Right ventricle myocardium inferior (tissue), 1 donor: Measurements from ENCODE around the gene OPN1MW. TPM values are rescaled to one million over a fixed set of nuclear protein-coding genes. Genes with fewer than 3 reads are reported as not detected.
A peak's percentile ranks its signal among the peaks of the same experiment; 100 is the strongest.
"Not testable (repeated sequence)": the region's sequence is repeated elsewhere in the genome, so short reads cannot be mapped to it uniquely, and the experiment has no call there.

ENCODE experiments used
- ATAC-seq: fragments of 200-7000 bp; cut with Tn5 transposase; one replicate; pipeline ENCODE4 v1.9.1; 2020; ENCODE audit warnings: mild to moderate bottlenecking, moderate library complexity
- DNase-seq: peaks from one replicate; pipeline ENCODE4 v3.0.0; 2021; ENCODE audit errors: missing footprints
- intact Hi-C: fragments of 100-400 bp; cut with DNase I; formaldehyde crosslinking; loops from one replicate; pipeline ENCODE4 v1.11.0; 2022
- long read RNA-seq: library from polyadenylated mRNA; unstranded; transcript quantifications from one replicate; pipeline ENCODE4 v2.0.0, GENCODE V29; 2021
- total RNA-seq: library from RNA; stranded (reverse); fragmentation: NEBNext Ultra II Directional; extraction: Animal tissue kit (Norgen Biotek cat#: 25700); gene quantifications from one replicate; pipeline ENCODE4 v1.2.1, GENCODE V29; 2021
- donor health status: DM: no; HTN: yes; CAD: no; lungs with severe emphysema.

OPN1MW gene
- not detected for total RNA-seq
- long read RNA-seq, result 0 reads

DNA sequence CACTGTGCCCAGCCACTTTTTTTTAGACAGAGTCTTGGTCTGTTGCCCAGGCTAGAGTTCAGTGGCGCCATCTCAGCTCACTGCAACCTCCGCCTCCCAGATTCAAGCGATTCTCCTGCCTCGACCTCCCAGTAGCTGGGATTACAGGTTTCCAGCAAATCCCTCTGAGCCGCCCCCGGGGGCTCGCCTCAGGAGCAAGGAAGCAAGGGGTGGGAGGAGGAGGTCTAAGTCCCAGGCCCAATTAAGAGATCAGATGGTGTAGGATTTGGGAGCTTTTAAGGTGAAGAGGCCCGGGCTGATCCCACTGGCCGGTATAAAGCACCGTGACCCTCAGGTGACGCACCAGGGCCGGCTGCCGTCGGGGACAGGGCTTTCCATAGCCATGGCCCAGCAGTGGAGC, at the start of gene OPN1MW:
OPN1MW (plus strand) TSS at position 301 of the 400 bp plus-strand sequence; CDS start at position 383, 82 bp downstream.
- DNase-seq, intact Hi-C loops, ATAC-seq: not testable (repeated sequence)

DNA sequence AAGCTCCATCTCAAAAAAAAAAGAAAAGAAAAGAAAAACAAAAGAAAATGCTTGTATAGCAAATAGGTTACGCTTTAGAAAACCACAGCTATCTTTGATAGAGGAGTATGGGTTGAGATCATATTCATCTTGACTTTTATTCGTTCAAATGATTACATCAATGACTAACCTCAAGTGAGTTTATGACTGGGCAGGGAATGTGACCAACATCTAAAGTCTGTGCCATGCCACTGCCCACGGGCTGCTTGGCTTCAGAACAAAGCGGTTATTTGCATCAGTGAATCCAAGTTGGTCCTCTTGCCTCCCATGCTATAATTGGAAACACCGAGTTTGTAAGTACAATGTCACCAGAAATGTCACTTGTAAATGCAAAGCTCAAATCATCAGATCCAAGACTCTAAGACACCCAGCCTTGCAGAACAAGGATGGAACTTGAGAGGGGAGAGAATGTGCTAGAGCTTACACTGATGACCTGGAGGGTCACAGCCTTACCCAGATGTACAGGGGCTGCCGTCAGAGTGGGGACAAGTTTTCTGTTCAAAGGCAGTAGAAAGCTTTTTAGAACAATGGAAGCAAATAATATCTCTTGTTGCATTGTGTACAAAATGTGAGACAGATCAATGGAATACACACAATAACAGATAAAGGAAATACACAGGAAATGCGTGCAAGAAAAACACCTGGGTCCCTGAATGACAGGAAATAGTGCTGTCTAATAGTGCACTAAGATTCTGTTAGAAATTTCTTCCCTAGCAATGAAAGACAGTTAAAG, 46.8 kb upstream of the OPN1MW start:
- intact Hi-C loops, result no loop called here
- ATAC-seq (no peak), DNase-seq (no peak)

DNA sequence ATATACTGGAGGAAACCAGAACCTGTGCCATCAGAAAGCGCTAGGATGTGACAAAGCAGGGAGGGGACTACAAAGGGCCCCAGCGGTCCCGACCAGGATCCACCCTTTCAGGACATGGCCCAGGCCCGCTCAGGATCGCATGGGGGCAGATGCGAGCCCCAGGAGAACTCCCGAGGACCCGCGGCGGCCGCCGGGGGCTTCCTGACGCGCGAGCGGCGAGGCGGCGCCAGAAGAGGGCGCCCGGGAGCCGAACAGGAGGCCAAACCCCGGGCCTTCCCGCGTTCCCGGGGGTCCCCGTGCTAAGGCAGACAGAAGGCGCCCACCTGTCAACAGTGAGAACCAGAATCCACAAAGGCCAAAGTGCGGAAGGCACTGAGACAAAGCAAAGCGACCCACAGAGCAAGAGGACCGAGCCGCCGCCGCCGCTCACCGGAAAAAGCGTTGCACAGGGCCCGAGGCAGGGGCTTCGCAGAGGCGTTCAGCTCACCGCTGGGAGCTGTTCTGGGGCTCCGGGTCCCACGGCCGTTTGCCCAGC, 45.7 kb upstream of the OPN1MW start:
- ATAC-seq (peak; percentile 81), DNase-seq (peak; percentile 81)
- intact Hi-C loops, result no loop called here

DNA sequence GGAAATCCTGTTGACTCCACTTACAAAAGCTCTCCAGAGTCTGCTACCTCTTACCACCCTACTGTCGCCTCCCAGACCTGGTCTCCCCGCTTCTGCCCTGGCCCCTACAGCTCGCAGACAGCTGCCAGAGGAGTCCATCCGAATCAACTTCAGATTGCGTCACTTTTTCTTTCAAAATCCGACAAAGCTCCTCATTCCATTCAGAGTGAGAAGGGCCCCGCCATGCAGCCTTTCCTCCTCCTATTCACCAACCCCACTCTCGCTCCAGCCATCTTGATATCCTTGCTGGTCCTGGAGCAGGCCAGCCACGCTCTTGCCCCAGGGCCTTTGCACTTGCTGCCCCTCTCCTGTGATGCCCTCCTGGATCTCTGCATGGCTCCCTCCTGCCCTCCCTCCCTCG, 43.5 kb upstream of the OPN1MW start:
- intact Hi-C loops, result no loop called here

DNA sequence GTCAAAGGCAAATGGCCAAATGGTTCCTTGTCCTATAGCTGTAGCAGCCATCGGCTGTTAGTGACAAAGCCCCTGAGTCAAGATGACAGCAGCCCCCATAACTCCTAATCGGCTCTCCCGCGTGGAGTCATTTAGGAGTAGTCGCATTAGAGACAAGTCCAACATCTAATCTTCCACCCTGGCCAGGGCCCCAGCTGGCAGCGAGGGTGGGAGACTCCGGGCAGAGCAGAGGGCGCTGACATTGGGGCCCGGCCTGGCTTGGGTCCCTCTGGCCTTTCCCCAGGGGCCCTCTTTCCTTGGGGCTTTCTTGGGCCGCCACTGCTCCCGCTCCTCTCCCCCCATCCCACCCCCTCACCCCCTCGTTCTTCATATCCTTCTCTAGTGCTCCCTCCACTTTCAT, 42.2 kb upstream of the OPN1MW start:
- DNase-seq, result no peak
- no peak for ATAC-seq

More for the DNA sequence above, 43.5 kb upstream of the OPN1MW start:
- no peak for DNase-seq
- ATAC-seq, result no peak

GRCh38 chrX:154140742-154141141, 41.7 kb upstream of the OPN1MW start:
- intact Hi-C loops, result no loop called here
- ATAC-seq (no peak), DNase-seq (no peak)

More for the DNA sequence above, 42.2 kb upstream of the OPN1MW start:
- intact Hi-C loops, result no loop called here

DNA sequence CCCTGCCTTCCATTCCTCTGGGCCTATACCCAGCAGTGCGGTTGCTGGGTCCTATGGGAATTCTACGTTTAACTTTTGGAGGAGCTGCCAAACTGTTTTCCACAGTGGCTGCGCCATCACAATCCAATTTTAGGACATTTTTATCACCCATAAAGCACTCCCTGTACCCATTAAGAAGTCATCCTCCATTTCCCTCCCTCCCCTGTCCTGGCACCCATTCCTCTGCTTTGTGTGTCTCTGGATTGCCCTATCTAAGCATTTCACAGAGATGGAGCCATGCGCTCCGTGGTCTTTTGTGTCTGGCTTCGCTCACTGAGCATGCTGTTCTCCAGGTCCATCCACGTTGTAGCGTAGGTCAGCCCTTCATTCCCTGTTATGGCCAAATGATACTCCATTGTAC, 40.0 kb upstream of the OPN1MW start:
- ATAC-seq, result no peak
- intact Hi-C loops, result no loop called here

DNA sequence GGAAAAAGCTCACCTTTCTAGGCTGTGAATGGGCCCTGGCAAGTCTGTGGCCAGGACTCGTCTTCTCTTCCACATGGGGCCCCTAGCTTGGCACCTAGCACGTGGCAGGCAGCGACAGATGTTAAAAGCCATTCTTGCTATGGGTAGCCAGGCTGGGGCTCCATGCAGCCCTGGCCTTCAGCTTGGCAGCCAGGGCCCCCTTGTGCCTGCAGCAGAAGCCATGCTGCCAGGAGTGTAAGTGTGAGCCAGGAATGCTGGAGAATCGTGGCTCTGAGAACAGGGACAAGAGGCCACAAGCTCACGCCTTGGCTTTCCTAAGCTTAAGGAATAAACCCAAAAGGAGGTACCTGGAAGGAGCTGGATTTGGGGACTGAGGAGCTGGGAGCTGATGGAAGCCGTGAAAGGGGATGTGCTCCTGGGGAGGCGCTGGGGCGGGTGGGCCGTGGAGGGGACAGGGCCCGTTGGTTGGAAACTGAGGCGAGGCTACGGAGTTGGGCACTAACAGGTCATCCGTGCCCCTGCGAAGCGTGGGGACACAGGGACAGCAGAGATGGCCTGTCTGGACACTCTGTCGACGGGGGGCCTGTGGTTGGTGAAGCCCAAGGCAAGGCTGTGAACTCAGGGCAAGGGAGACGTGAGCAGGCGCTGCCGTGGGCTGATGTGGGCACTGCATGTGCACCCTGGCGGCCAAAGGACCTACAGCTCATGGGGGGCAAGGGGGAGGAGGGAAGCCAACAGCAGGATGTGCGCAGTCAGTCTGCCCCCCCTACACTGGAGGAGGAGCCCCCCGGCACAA, 39.2 kb upstream of the OPN1MW start:
- intact Hi-C loops, result no loop called here
- no peak for DNase-seq
- no peak for ATAC-seq

More for the DNA sequence above, 40.0 kb upstream of the OPN1MW start:
- no peak for DNase-seq

DNA sequence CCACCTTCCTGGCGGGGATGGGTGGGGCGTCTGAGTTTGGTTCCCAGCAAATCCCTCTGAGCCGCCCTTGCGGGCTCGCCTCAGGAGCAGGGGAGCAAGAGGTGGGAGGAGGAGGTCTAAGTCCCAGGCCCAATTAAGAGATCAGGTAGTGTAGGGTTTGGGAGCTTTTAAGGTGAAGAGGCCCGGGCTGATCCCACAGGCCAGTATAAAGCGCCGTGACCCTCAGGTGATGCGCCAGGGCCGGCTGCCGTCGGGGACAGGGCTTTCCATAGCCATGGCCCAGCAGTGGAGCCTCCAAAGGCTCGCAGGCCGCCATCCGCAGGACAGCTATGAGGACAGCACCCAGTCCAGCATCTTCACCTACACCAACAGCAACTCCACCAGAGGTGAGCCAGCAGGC, 38.4 kb upstream of the OPN1MW start, which contains the start of gene OPN1LW:
OPN1LW (plus strand) TSS at position 234 of the 400 bp plus-strand sequence; CDS start at position 275, 41 bp downstream.
- ATAC-seq, intact Hi-C loops, DNase-seq: not testable (repeated sequence)

DNA sequence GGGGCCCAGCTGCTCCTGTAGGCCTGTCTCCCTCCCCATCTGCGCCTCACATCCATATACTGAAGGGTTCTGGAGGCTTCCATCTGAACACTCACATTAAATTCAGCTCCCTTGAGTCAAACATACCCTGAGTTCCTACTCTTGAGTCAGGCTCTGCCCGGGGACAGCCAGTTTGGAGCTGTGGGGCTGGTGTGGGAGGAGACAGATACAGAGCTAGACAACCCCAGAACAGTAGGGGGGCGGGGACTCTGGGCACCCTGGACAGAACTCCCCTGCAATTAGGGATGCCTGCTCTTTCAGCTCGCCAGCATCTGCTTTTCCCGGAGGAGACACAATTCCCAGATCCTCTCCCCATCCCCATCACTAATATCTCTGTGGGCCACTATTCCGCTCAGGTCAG, 31.4 kb upstream of the OPN1MW start:
- DNase-seq, intact Hi-C loops, ATAC-seq: not testable (repeated sequence)

DNA sequence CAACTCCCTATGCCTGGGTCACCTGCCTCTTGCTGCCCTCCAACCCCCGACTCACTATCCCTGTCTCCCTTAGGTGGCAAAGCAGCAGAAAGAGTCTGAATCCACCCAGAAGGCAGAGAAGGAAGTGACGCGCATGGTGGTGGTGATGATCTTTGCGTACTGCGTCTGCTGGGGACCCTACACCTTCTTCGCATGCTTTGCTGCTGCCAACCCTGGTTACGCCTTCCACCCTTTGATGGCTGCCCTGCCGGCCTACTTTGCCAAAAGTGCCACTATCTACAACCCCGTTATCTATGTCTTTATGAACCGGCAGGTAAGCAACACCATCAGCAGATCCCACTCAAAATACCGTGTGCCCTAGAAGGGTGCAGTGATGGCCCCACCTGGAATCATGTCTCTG, 26.2 kb upstream of the OPN1MW start:
- DNase-seq, ATAC-seq, intact Hi-C loops: not testable (repeated sequence)

GRCh38 chrX:154157207-154157606, 25.2 kb upstream of the OPN1MW start:
- intact Hi-C loops, DNase-seq, ATAC-seq: not testable (repeated sequence)

GRCh38 chrX:154159345-154159744, 23.1 kb upstream of the OPN1MW start:
- intact Hi-C loops, ATAC-seq: not testable (repeated sequence)

GRCh38 chrX:154164902-154165301, 17.5 kb upstream of the OPN1MW start:
- ATAC-seq, intact Hi-C loops, DNase-seq: not testable (repeated sequence)

More at GRCh38 chrX:154159345-154159744, 23.1 kb upstream of the OPN1MW start:
- DNase-seq, result not testable (repeated sequence)

DNA sequence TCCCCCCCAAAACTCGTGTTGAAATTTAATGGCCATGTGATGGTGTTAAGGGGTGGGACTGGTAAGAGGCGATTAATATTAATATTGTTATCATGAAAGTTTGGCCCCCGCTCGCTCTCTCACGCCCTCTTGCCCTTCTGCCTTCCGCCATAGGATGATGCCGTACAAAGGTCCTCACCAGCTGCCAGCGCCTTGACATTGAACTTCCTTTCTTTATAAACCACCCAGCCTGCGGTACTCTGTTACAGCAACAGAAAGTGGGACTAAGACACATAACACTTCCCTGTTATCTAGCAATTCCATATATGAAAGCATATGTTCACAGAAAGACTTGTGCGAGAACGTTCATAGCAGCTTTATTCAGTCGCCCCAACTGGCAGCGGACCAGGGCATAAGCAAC, 14.0 kb upstream of the OPN1MW start:
- DNase-seq, ATAC-seq, intact Hi-C loops: not testable (repeated sequence)

DNA sequence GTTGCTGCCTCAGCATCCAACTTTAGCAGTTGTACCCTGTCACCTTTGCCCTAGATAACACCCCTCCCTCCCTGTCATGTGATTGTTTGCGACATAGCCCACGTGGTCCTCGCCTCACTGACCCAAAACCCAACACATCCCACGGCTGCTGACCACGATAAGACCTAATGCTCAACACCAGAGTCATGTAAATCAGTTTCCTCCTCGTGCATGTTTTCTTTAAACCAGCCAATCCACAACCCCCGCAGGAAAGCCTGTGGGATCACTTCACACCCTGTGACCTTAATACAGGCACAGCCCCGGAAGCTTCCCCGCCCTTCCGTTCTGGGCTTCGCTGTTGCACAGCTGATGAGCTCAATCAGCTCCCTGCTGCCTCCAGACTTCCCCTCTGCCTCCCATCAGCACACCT, 9.9 kb upstream of the OPN1MW start:
- DNase-seq, intact Hi-C loops: not testable (repeated sequence)
- ATAC-seq, result peak; percentile 70

GRCh38 chrX:154174356-154174755, 8.0 kb upstream of the OPN1MW start:
- intact Hi-C loops, ATAC-seq, DNase-seq: not testable (repeated sequence)

DNA sequence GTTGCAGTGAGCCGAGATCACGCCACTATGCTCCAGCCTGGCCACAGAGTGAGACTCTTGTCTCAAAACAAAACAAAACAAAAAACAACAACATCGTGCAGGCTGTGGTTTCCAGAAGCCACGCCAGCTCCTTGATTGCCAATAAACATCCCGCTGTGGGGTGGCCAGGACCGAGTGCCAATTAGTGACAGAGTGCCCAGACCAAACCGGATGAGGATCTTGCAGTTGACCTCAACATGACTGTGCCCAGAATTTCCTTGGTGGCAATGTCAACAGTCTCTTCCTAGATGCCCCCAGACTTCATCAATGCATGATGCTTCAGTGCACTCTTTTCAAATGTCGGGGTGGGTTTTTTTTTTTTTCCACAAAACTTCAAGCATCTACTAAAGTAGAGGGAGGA, 1.4 kb downstream of the OPN1MW start:
- intact Hi-C loops, DNase-seq: not testable (repeated sequence)

GRCh38 chrX:154192846-154193245, 10.4 kb downstream of the OPN1MW start:
- intact Hi-C loops, ATAC-seq, DNase-seq: not testable (repeated sequence)

More for the DNA sequence above, 1.4 kb downstream of the OPN1MW start:
- ATAC-seq, result not testable (repeated sequence)
